Fibroblast of skin of abdomen (primary cell): ENCODE results near the gene REST.
A peak's percentile ranks its signal among the peaks of the same experiment; 100 is the strongest.

Experiments
- DNase-seq: peaks from one replicate; pipeline ENCODE4 v3.0.0-alpha.2; 2013

REST gene

DNA sequence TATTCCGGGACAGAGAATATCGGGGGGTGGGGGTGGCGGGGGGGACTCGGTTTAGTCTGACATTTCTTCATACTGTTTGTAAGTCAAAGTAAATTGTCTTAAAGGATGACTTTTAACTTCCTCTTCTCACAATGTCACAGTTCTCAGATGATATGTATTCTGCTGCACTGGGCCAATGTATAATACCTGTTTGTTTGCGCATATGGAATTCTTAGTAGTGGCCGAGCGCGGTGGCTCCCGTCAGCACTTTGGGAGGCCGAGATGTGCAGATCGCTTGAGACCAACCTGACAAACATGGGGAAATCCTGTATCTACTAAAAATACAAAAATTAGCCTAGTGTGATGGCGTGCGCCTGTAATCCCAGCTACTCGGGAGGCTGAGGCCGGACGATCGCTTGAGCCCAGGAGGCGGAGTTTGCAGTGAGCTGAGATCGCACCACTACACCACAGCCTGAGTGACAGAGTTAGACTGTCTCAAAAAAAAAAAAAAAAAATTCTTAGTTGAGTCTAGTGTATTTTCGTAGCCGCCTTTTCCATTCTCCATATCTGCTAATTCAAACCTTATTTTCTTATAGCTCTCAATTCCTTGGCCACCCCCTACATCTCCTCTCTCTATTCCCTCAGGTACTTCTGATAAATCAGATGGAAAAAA, 71.8 kb downstream of the REST start:
- DNase-seq, result peak; percentile 21

DNA sequence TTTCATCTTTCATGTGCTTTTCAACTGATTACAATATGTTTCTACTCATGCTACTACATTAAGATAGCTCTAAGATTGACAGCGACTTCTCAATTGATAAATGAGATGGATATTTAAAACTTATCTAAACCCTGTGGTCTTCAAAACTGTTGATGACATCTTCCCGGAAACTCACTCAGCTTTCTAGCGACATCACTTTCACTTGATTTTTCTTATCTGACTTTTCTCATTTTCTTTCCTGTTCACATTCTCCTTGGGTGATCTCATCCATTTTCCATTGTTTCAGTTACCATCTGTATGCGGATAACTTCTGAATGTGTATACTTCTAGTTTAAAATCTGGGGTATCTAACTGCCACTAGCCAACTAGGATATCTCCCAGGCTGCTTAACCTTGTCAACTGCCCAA, 74.1 kb downstream of the REST start:
- DNase-seq, result no peak

DNA sequence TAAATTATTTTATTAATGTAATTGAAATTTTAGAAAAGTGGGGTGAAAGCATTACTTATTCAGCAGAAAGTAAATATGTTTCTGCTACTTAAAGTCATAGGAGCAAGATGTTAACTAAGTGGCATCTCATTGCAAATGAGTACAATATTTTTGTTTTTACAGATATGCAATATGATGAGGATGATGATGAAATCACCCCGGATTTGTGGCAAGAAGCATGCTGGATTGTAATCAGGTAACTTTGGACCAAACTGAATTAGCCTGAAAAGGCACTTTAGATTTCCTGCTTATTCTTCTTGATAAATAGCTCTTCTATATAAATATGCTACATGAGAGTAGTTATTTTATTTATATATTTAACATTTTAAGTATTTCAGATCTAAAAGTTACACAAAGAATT, 78.5 kb downstream of the REST start:
- no peak for DNase-seq

DNA sequence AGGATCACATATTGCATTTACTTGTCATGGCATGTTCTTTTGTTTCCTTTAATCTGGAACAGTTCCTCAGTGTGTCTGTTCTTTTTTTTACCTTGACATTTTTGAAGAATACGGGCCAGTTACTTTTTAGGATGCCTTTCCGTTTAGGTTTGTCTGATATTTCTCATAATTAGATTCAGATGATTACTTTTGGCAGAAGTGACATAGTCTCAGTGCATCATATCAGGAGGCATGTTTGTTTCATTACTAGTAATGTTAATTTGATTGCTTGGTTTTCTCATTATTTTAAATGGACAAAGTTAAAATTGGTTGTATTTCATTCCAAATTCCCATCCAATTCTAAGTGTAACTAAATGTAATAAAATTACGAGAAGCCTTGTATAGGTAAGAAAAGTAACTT, 79.3 kb downstream of the REST start:
- no peak for DNase-seq

DNA sequence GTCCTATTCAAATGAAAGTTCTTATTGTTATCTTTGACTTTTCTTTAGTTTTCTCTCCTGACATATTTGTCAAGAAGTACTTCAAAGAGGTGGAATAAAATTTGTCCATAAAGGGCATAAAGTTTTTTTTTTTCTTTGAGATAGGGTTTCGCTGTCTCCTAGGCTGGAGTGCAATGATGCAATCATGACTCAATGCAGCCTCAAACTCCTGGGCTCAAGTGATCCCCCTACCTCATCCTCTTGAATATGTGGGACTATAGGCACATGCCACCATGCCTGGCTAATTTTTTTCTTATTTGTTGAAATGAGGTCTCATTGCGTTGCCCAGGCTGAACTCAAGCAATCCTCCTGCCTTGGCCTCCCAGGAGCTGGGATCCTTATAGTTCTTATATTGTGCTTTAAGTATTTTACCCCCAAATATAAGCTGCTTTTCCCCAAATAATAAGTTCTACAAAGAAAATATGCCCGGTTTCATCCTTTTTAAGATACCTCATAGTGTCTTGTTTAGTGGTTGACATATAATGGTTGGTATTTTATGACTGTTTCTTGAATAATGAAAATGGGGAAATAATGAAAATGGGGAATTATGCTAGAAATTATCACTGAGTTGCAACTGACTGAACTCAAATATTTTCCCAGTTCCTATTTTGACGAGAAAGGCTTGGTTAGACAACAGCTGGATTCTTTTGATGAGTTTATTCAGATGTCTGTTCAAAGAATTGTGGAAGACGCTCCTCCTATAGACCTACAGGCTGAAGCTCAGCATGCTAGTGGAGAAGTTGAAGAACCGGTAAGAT, 82.6 kb downstream of the REST start:
- peak; percentile 62 for DNase-seq

DNA sequence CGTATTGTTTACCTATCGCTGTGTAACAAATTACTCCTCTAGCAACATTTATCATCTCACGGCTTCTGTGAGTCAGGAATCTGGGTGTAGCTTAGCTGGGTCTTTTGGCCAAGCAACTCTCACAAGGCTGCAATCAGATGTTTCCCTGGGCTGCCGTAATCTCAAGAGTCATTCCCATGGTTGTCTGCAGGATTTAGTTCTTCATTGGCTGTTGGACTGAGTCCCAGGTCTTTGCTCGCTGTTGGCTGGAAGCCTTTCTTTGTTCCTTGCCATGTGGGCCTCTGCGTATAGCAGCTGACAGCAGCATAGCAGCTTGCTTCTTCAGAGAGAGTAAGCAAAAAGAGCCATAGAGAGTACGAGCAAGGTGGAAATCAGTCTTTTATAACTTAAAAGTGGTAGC, 87.8 kb downstream of the REST start:
- DNase-seq, result peak; percentile 91

DNA sequence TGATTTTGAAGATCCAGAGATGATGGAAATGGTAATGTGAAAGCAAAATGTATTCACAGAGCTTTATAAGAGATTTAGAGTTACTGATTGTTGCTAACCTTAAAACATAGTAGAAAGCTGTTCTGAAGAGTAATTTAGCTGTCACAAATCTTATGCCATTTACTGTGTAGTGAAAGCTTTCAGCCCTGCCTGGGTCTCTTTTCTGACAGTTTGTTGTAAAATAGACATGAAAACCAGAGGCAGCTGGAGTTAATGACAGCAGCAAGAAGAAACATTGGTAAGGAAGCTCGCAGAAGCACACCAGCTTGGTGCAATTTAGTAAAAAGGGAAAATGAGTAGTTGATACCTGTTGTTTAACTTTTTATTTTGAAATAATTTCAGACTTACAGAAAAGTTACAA, 92.1 kb downstream of the REST start:
- no peak for DNase-seq

DNA sequence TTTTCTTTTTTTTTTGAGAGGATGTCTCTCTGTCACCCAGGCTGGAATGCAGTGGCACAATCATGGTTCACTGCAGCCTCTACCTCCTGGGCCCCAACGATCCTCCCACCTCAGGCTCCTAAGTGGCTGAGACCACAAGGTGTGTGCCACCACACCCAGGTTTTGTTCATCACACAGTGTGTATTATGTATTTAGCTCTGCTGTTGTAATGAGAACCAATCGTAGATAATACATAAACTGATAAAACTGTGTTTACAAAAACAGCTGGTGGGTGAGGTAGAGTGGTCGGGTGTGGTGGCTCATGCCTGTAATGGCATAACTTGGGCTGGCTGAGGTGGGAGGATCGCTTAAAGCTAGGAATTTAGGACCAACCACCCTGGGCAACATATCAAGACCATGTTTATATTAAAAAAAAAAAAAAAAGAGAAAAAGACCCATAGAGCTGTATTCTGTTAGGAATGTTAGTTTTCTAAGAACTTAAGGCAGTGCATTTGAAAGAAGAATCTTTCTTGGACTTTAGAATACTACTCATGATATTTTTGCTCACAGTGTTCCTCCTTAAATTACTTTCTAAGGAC, 105.9 kb downstream of the REST start:
- DNase-seq, result no peak
